OCI-LY1 (cell line): ENCODE results near the gene POLG.

ENCODE experiments used
- H2AFZ ChIP-seq: fragments of 200-600 bp; sonication (generic), shearing (Covaris generic); 2 replicates; pipeline ENCODE4 v1.6.0; 2014; ENCODE audit warnings: antibody characterized with exemption, mild to moderate bottlenecking, low read length
- H3F3A ChIP-seq: fragments of 200-600 bp; sonication (generic), shearing (Covaris generic); 2 replicates; pipeline ENCODE4 v1.6.0; 2014; ENCODE audit warnings: mild to moderate bottlenecking, antibody characterized with exemption, low read length, moderate library complexity; ENCODE audit not compliant: insufficient read depth
- H3K27ac ChIP-seq: fragments of 200-600 bp; sonication (generic); 2 replicates; pipeline ENCODE4 v1.5.1; 2014; ENCODE audit warnings: low read length, mixed run types, mild to moderate bottlenecking, low read depth; ENCODE audit not compliant: poor library complexity, severe bottlenecking
- H3K27me3 ChIP-seq: fragments of 200-600 bp; sonication (generic); 2 replicates; pipeline ENCODE4 v1.6.0; 2014; ENCODE audit warnings: antibody characterized with exemption, mild to moderate bottlenecking, low read length, moderate library complexity; ENCODE audit not compliant: insufficient read depth
- H3K36me3 ChIP-seq: fragments of 200-600 bp; sonication (generic); 2 replicates; pipeline ENCODE4 v1.6.1; 2014; ENCODE audit warnings: mild to moderate bottlenecking, antibody characterized with exemption, low read length, moderate library complexity, mixed read lengths; ENCODE audit not compliant: insufficient read depth
- H3K4me1 ChIP-seq: fragments of 200-600 bp; sonication (generic); 2 replicates; pipeline ENCODE4 v1.5.1; 2014; ENCODE audit warnings: mild to moderate bottlenecking, low read length, moderate library complexity; ENCODE audit not compliant: insufficient read depth, severe bottlenecking
- H3K4me2 ChIP-seq: fragments of 200-600 bp; sonication (generic), shearing (Covaris generic); 2 replicates; pipeline ENCODE4 v1.6.1; 2014; ENCODE audit warnings: low read length
- H3K4me3 ChIP-seq: fragments of 200-600 bp; sonication (generic); 2 replicates; pipeline ENCODE4 v1.5.1; 2014; ENCODE audit warnings: low read length, low read depth, mild to moderate bottlenecking, mixed read lengths; ENCODE audit not compliant: poor library complexity, severe bottlenecking
- H3K79me2 ChIP-seq: fragments of 200-600 bp; shearing (Covaris generic); 2 replicates; pipeline ENCODE4 v1.6.1; 2016; ENCODE audit warnings: mixed run types, low read length, mixed read lengths; ENCODE audit not compliant: insufficient read depth
- H3K9ac ChIP-seq: fragments of 200-600 bp; sonication (generic), shearing (Covaris generic); 2 replicates; pipeline ENCODE4 v1.6.1; 2014; ENCODE audit warnings: mild to moderate bottlenecking, low read length, mixed read lengths
- H3K9me2 ChIP-seq: fragments of 200-600 bp; sonication (generic), shearing (Covaris generic); 2 replicates; pipeline ENCODE4 v1.6.1; 2014; ENCODE audit warnings: low read depth, mild to moderate bottlenecking, low read length, mixed read lengths
- H3K9me3 ChIP-seq: fragments of 200-600 bp; shearing (Covaris generic); 2 replicates; pipeline ENCODE4 v1.6.1; 2014; ENCODE audit warnings: low read length, mixed read lengths
- H4K20me1 ChIP-seq: fragments of 200-600 bp; sonication (generic), shearing (Covaris generic); 2 replicates; pipeline ENCODE4 v1.6.0; 2016; ENCODE audit warnings: mild to moderate bottlenecking, low read length; ENCODE audit not compliant: insufficient read depth
- EZH2 ChIP-seq: fragments of 200-600 bp; sonication (generic), shearing (Covaris generic); IDR thresholded peaks from 2 replicates; pipeline ENCODE4 v1.8.0; 2017; ENCODE audit warnings: borderline replicate concordance, mixed run types, mild to moderate bottlenecking, antibody characterized with exemption, low read length, moderate library complexity, mixed read lengths
- TF ChIP-seq, protein P1 (sequence below): fragments of 200-600 bp; sonication (generic), shearing (Covaris generic); IDR thresholded peaks from 2 replicates; pipeline ENCODE4 v1.5.1; 2017; ENCODE audit warnings: mild to moderate bottlenecking, antibody characterized with exemption, low read length, moderate library complexity, mixed read lengths

POLG gene

DNA sequence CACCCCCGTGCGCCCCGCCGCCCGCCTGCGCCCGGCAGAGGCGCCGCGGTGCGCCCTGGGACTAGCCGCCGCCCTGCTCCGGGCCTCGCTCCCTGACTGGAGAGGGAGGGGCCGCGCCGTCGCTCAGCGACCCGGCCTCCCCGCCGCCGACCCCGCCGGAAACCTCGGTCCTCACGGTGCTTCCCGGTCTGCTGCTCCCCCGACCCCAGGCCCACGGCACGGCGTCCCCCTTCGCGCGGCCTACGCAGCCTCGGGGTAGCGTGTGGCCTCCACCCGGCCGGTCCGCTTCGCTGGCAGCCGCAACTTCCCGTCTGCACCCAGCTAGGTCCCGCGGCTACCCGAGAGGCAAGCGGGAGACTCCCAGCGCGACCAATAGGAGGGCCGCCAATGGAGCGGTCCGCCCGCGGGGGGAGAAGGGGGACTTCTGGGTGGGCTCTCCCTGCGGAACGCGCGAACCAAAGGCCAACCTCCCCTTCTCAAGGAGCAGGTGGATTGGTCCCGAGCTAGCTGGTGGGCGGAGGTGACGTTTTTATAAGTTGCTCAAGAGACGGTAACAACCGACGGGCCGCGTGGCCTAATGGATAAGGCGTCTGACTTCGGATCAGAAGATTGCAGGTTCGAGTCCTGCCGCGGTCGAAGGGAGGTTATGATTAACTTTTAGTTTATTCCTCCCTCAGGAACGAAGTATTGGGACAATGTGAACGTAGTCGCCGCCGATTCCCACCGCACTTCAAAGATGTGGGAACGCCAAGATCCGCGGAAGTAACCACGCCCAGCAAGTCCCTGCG lies at the start of gene POLG:
TSS of gene POLG (minus strand) at position 315 of the 788 bp plus-strand sequence. CDS start 1,070 bp downstream, outside the sequence.
- Histone ChIP-seq H3K9ac (peak within 1 kb of the TSS; percentile 94), H3F3A (no peaks in the 10 kb centered on the region), H3K79me2 (peaks cover 16% of the 10 kb centered on the region), H3K4me2 (peak within 1 kb of the TSS; percentile 92), H3K4me3 (peak within 1 kb of the TSS; percentile 93), H3K9me2 (no peaks in the 10 kb centered on the region), H2AFZ (no peak within 1 kb of the TSS), H3K4me1 (peaks cover 52% of the 10 kb centered on the region), H4K20me1 (no peaks in the 10 kb centered on the region; the same call in 1 of the 2 replicates), H3K9me3 (no peaks in the 10 kb centered on the region), H3K36me3 (peaks cover 33% of the 10 kb centered on the region), H3K27me3 (no peaks in the 10 kb centered on the region), H3K27ac (peak within 1 kb of the TSS; percentile 68)
- TF ChIP-seq, protein P1, sequence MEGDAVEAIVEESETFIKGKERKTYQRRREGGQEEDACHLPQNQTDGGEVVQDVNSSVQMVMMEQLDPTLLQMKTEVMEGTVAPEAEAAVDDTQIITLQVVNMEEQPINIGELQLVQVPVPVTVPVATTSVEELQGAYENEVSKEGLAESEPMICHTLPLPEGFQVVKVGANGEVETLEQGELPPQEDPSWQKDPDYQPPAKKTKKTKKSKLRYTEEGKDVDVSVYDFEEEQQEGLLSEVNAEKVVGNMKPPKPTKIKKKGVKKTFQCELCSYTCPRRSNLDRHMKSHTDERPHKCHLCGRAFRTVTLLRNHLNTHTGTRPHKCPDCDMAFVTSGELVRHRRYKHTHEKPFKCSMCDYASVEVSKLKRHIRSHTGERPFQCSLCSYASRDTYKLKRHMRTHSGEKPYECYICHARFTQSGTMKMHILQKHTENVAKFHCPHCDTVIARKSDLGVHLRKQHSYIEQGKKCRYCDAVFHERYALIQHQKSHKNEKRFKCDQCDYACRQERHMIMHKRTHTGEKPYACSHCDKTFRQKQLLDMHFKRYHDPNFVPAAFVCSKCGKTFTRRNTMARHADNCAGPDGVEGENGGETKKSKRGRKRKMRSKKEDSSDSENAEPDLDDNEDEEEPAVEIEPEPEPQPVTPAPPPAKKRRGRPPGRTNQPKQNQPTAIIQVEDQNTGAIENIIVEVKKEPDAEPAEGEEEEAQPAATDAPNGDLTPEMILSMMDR: no peak
- TF ChIP-seq EZH2: no peak

DNA sequence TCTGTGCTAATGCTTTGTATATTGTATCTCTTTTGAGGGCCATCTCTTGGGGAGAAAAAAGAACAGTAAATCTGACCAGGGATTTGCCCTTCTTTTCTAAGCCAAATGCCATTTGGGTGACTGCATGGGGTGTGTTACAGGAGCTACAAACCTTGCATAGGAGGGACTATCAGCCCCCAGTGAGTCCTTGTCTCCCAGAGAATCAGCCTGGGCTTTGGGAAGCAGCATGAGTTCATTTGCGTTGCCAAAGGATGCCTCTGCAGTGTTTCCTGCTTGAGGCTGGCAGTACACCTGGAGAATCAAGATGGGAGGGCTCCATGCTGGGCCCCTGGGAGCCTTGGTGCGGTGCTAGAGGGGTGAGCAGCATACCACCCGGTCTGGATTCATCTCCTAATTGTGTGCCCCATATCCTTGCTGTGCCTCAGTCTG lies 49.6 kb upstream of the POLG start:
- H3K9ac ChIP-seq: no peak overlapping the region
- H3F3A ChIP-seq: no peaks in the 10 kb centered on the region
- H3K36me3 ChIP-seq: no peaks in the 10 kb centered on the region
- no peak overlapping the region for H3K4me2 ChIP-seq
- H3K9me3 ChIP-seq: no peaks in the 10 kb centered on the region
- H3K27ac ChIP-seq: no peak overlapping the region
- no peaks in the 10 kb centered on the region for H3K79me2 ChIP-seq
- no peaks in the 10 kb centered on the region for H3K9me2 ChIP-seq
- H3K4me3 ChIP-seq: no peak overlapping the region
- TF ChIP-seq EZH2: no peak
- TF ChIP-seq, protein P1: no peak
- H3K27me3 ChIP-seq: 0 out of 2 replicates have a peak, but pooled peaks cover 4% of the 10 kb centered on the region
- H4K20me1 ChIP-seq: no peaks in the 10 kb centered on the region
- no peaks in the 10 kb centered on the region for H3K4me1 ChIP-seq
- H2AFZ ChIP-seq: no peak overlapping the region

DNA sequence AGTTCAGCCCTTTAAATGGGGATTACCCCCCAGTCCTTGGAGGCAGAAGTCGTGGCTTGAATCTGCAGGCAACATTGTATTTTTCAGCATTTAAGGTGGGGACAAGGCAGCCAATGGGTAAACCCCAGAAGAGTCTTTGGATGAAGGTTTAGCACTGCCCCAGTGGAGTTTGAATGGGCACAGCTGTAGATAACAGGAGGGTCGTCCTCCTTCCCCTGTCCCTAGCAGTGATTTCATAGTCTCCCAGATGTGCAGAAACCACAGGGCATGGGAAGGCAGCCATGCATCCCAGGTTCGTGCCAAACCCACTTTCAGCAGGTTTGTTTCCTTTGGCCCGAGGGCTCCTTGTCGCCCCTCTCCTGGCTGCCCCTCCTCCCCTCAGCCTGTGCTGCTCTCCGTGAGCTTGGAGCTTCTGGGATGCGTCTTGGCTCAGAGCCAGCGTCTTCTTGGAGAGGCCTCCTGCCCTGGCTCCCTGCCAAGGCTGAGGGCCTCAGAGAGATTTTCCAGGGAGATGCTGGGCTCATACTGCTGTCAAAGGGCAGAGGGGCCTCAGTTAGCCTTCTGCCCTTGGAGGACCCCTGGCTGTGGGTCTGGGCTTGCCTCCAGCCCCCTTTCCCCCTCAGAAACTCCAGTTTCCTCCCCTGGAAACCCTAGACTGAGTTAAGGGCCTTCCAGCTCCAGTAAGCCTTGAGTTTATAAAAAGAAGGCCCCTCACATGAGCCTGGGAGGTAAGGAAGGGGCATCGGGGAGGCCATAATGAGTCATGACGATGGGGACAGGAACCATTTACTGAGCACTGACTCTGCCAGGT lies 48.9 kb upstream of the POLG start:
- Histone ChIP-seq H3K4me3 (no peak overlapping the region), H3F3A (no peaks in the 10 kb centered on the region), H3K4me2 (no peak overlapping the region), H3K9ac (no peak overlapping the region), H3K27me3 (0 out of 2 replicates have a peak, but pooled peaks cover 5% of the 10 kb centered on the region), H3K36me3 (no peaks in the 10 kb centered on the region), H4K20me1 (no peaks in the 10 kb centered on the region), H3K79me2 (no peaks in the 10 kb centered on the region), H3K27ac (no peak overlapping the region), H3K4me1 (no peaks in the 10 kb centered on the region), H3K9me2 (no peaks in the 10 kb centered on the region), H3K9me3 (no peaks in the 10 kb centered on the region), H2AFZ (no peak overlapping the region)
- TF ChIP-seq EZH2: no peak
- TF ChIP-seq, protein P1: no peak
